ENCODE results near the gene SLC39A8. TPM values are rescaled to one million over a fixed set of nuclear protein-coding genes. Genes with fewer than 3 reads are reported as not detected.

The SLC39A8 gene
- polyA plus RNA-seq, 3 donors: 1.8 to 7.8 (median 6.1) TPM

DNA sequence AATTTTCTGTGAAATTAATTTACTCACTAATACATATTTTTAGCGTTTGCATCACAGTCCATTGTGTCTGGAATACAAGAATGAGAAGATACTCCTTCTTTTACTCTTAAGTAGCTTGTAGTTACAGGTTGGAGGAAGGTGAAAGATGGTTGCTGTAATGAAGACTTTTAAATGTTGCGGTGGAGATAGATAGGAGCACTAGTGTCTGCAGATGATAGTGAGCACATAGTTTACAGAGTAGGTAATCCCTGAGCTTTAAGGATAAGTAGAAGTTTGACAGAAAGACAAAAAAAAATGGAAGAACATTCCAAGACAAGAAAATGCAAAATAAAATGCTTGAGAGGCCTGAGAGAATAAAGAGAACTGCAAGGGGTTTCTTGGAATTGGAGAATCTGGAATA, 5.4 kb upstream of the SLC39A8 start:
- H3K9me3 ChIP-seq (replicated peaks in 1 of 2; ENCODE audit: control insufficient read depth in 1 of 2, insufficient read depth in 1 of 2, low read length in 2 of 2): no peaks in the 10 kb centered on the region
- peaks cover 0 to 1% (median 1%) of the 10 kb centered on the region in 3 donors for H3K27me3 Mint-ChIP-seq (ENCODE audit: low read depth in 3 of 3)
- H3K27ac ChIP-seq (ENCODE audit: low read depth in 1 of 2, low read length in 2 of 2): no peak overlapping the region
- TF ChIP-seq, protein P1, sequence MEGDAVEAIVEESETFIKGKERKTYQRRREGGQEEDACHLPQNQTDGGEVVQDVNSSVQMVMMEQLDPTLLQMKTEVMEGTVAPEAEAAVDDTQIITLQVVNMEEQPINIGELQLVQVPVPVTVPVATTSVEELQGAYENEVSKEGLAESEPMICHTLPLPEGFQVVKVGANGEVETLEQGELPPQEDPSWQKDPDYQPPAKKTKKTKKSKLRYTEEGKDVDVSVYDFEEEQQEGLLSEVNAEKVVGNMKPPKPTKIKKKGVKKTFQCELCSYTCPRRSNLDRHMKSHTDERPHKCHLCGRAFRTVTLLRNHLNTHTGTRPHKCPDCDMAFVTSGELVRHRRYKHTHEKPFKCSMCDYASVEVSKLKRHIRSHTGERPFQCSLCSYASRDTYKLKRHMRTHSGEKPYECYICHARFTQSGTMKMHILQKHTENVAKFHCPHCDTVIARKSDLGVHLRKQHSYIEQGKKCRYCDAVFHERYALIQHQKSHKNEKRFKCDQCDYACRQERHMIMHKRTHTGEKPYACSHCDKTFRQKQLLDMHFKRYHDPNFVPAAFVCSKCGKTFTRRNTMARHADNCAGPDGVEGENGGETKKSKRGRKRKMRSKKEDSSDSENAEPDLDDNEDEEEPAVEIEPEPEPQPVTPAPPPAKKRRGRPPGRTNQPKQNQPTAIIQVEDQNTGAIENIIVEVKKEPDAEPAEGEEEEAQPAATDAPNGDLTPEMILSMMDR (IDR thresholded peaks at IDR 0.05): no peak
- H3K79me2 ChIP-seq (ENCODE audit: insufficient read depth, low read length): no peaks in the 10 kb centered on the region
- no peak overlapping the region for H3K4me3 Mint-ChIP-seq
- no peaks in the 10 kb centered on the region for H4K20me1 ChIP-seq (ENCODE audit: insufficient read depth, low read length)
- WGBS (ENCODE audit: insufficient coverage): 100% methylated on average over 1 of the region's 2 CpGs
- no peaks in the 10 kb centered on the region for H3K36me3 ChIP-seq (replicated peaks in 1 of 2; ENCODE audit: control insufficient read depth in 1 of 2, insufficient read depth in 2 of 2, low read length in 2 of 2)
- no peak overlapping the region for H3K4me3 ChIP-seq (replicated peaks in 1 of 3; ENCODE audit: low read depth in 2 of 3, low read length in 3 of 3)
- no peaks in the 10 kb centered on the region for H3K27me3 ChIP-seq (ENCODE audit: control insufficient read depth in 2 of 2, insufficient read depth in 2 of 2, low read length in 2 of 2)
- intact Hi-C loops (cut with micrococcal nuclease): no loop called here
- no peak overlapping the region for H3K27ac Mint-ChIP-seq
- no peak for DNase-seq
- no peak overlapping the region for H2AFZ ChIP-seq (ENCODE audit: insufficient read depth, low read depth, low read length, poor library complexity, severe bottlenecking)
- H3K9ac ChIP-seq (ENCODE audit: insufficient read depth, low read length, poor library complexity, severe bottlenecking): no peak overlapping the region
- no peak overlapping the region for H3K4me2 ChIP-seq (replicated peaks; ENCODE audit: extremely low read depth, low read length, poor library complexity, severe bottlenecking)
- H3K9me3 Mint-ChIP-seq: no peaks in the 10 kb centered on the region
- peaks cover 12% of the 10 kb centered on the region for H3K4me1 Mint-ChIP-seq
- H3K4me1 ChIP-seq (ENCODE audit: control insufficient read depth in 1 of 2, insufficient read depth in 2 of 2, low read length in 2 of 2): peaks cover 7% of the 10 kb centered on the region in 2 donors
- H3K36me3 Mint-ChIP-seq: no peaks in the 10 kb centered on the region

DNA sequence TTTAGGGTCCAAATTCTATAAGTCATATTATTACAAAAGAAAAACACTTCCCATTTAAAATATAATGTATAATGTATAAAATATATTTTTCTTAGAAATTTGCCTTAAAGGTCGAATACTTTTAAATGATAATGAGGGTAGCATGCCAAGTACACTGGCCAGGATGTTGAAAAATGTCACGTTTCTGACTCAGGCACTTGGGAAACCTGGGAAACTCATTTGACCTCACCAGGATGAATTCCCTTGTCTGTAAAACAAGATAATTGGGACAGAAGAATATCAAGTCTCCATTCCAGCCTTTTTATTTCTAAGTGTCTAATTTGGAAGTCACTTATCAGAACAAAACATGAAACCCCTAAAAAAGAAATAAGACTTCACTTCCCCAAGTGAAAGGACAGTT, 3.4 kb upstream of the SLC39A8 start:
- peaks cover 20 to 25% of the 10 kb centered on the region in 2 donors for H3K4me1 ChIP-seq (ENCODE audit: control insufficient read depth in 1 of 2, insufficient read depth in 2 of 2, low read length in 2 of 2)
- Mint-ChIP-seq H3K27ac (no peak overlapping the region), H3K36me3 (no peaks in the 10 kb centered on the region), H3K27me3 (ENCODE audit: low read depth in 3 of 3) (peaks cover 0 to 6% (median 1%) of the 10 kb centered on the region in 3 donors), H3K4me3 (no peak overlapping the region), H3K4me1 (peaks cover 23% of the 10 kb centered on the region), H3K9me3 (peaks cover 0 to 1% (median 0%) of the 10 kb centered on the region in 7 donors)
- no peak overlapping the region for H3K4me3 ChIP-seq (replicated peaks in 1 of 3; ENCODE audit: low read depth in 2 of 3, low read length in 3 of 3)
- peaks cover 2% of the 10 kb centered on the region for H3K79me2 ChIP-seq (ENCODE audit: insufficient read depth, low read length)
- H3K36me3 ChIP-seq (replicated peaks in 1 of 2; ENCODE audit: control insufficient read depth in 1 of 2, insufficient read depth in 2 of 2, low read length in 2 of 2): no peaks in the 10 kb centered on the region
- H4K20me1 ChIP-seq (ENCODE audit: insufficient read depth, low read length): no peaks in the 10 kb centered on the region
- H3K4me2 ChIP-seq (replicated peaks; ENCODE audit: extremely low read depth, low read length, poor library complexity, severe bottlenecking): no peak overlapping the region
- no peak overlapping the region for H2AFZ ChIP-seq (ENCODE audit: insufficient read depth, low read depth, low read length, poor library complexity, severe bottlenecking)
- WGBS (ENCODE audit: insufficient coverage): no CpG with 5 or more reads among the region's 2 CpGs
- no peak for DNase-seq
- H3K27me3 ChIP-seq (ENCODE audit: control insufficient read depth in 2 of 2, insufficient read depth in 2 of 2, low read length in 2 of 2): no peaks in the 10 kb centered on the region
- TF ChIP-seq, protein P1 (IDR thresholded peaks at IDR 0.05): no peak
- no peak overlapping the region for H3K9ac ChIP-seq (ENCODE audit: insufficient read depth, low read length, poor library complexity, severe bottlenecking)
- no peak overlapping the region for H3K27ac ChIP-seq (ENCODE audit: low read depth in 1 of 2, low read length in 2 of 2)
- no peaks in the 10 kb centered on the region for H3K9me3 ChIP-seq (replicated peaks in 1 of 2; ENCODE audit: control insufficient read depth in 1 of 2, insufficient read depth in 1 of 2, low read length in 2 of 2)
- intact Hi-C loops (cut with micrococcal nuclease): loop anchor here (5.0 to 10.0 kb wide), 3 partner anchors 39 to 86 kb away; no protein-coding TSS in a partner anchor

Measured in CD14-positive monocyte (primary cell).